OCI-LY7 (cell line): ENCODE measurements around the gene APEH. TPM values are rescaled to one million over a fixed set of nuclear protein-coding genes. Genes with fewer than 3 reads are reported as not detected.

ENCODE experiments used
- BruUV-seq: library from RNA; stranded (reverse); fragments of 400-500 nt; replicated peaks from 2 replicates; lab custom pipeline; 2021; lab: Mats Ljungman, UMichigan
- CTCF ChIA-PET: fragments of 300-600 bp; sonication (Branson Sonifier 250); formaldehyde crosslinking; loops from one replicate; lab custom pipeline; 2022; ENCODE audit warnings: antibody characterized with exemption; ENCODE audit not compliant: unreplicated experiment; lab: Charles Lee
- POLR2A ChIA-PET: fragments of 300-600 bp; sonication (Branson Sonifier 250); formaldehyde crosslinking; loops from one replicate; lab custom pipeline; 2022; ENCODE audit warnings: antibody characterized with exemption; lab: Charles Lee
- DNase-seq: peaks from one replicate; pipeline ENCODE4 v3.0.0-alpha.2; 2015; ENCODE audit warnings: low spot score
- H2AFZ ChIP-seq: fragments of 200-600 bp; sonication (generic), shearing (Covaris generic); 2 replicates; pipeline ENCODE4 v1.6.1; 2014; ENCODE audit warnings: mild to moderate bottlenecking, antibody characterized with exemption, low read length, moderate library complexity
- H3K27ac ChIP-seq: fragments of 200-600 bp; sonication (generic); 2 replicates; pipeline ENCODE4 v1.5.1; 2014; ENCODE audit warnings: mixed run types, low read depth, mild to moderate bottlenecking, moderate library complexity, low read length, inconsistent platforms; ENCODE audit not compliant: poor library complexity, severe bottlenecking
- H3K36me3 ChIP-seq: fragments of 200-600 bp; sonication (generic); 2 replicates; pipeline ENCODE4 v1.6.1; 2014; ENCODE audit warnings: mild to moderate bottlenecking, antibody characterized with exemption, low read length, moderate library complexity, mixed read lengths; ENCODE audit not compliant: insufficient read depth
- H3K4me1 ChIP-seq: fragments of 200-600 bp; sonication (generic); 2 replicates; pipeline ENCODE4 v1.5.1; 2014; ENCODE audit warnings: mild to moderate bottlenecking, low read length; ENCODE audit not compliant: insufficient read depth, poor library complexity, severe bottlenecking
- H3K4me2 ChIP-seq: fragments of 200-600 bp; sonication (generic); 2 replicates; pipeline ENCODE4 v1.6.1; 2014; ENCODE audit warnings: mild to moderate bottlenecking, low read length
- H3K4me3 ChIP-seq: fragments of 200-600 bp; sonication (generic); 2 replicates; pipeline ENCODE4 v1.5.1; 2014; ENCODE audit warnings: mild to moderate bottlenecking, low read depth, low read length; ENCODE audit not compliant: poor library complexity, severe bottlenecking
- H3K79me2 ChIP-seq: fragments of 200-600 bp; sonication (generic); 2 replicates; pipeline ENCODE4 v1.6.1; 2016; ENCODE audit warnings: low read depth, mild to moderate bottlenecking, low read length, moderate library complexity, mixed read lengths; ENCODE audit not compliant: insufficient read depth
- H3K9me2 ChIP-seq: fragments of 200-600 bp; sonication (generic); 2 replicates; pipeline ENCODE4 v1.6.1; 2016; ENCODE audit warnings: mild to moderate bottlenecking, low read length, mixed read lengths; ENCODE audit not compliant: insufficient read depth
- H3K9me3 ChIP-seq: fragments of 200-600 bp; sonication (generic); 2 replicates; pipeline ENCODE4 v1.6.1; 2014; ENCODE audit warnings: mild to moderate bottlenecking, mixed run types, low read length, mixed read lengths
- H4K20me1 ChIP-seq: fragments of 200-600 bp; sonication (generic); 2 replicates; pipeline ENCODE4 v1.6.1; 2014; ENCODE audit warnings: mild to moderate bottlenecking, antibody characterized with exemption, low read length, moderate library complexity, mixed read lengths; ENCODE audit not compliant: insufficient read depth
- EZH2phosphoT487 ChIP-seq: fragments of 200-600 bp; sonication (generic); IDR thresholded peaks from 2 replicates; pipeline ENCODE4 v1.6.1; 2018; ENCODE audit warnings: low read depth, borderline replicate concordance, mild to moderate bottlenecking, mixed run types, antibody characterized with exemption, low read length, moderate library complexity, mixed read lengths
- intact Hi-C: fragments of 100-400 bp; cut with micrococcal nuclease; formaldehyde crosslinking; loops from one replicate; pipeline ENCODE4 v1.10.0; 2022; ENCODE audit not compliant: unreplicated experiment
- total RNA-seq, 2 experiments: library from RNA; depleted of rRNA in 1 of 2; stranded (reverse); fragments of >200 nt in 1 of 2; shearing (Covaris generic) in 1 of 2; gene quantifications; 2 replicates each; pipeline ENCODE4 v1.2.3, GENCODE V29; 2014 to 2022
- TF ChIP-seq, protein P1 (sequence below): fragments of 200-600 bp; sonication (generic); conservative IDR thresholded peaks from 2 replicates; pipeline ENCODE4 v1.5.1; 2014; ENCODE audit warnings: mild to moderate bottlenecking, antibody characterized with exemption, low read length, moderate library complexity, mixed read lengths

The APEH gene
- total RNA-seq, 2 experiments from 2014 or later: 112 to 132 TPM

DNA sequence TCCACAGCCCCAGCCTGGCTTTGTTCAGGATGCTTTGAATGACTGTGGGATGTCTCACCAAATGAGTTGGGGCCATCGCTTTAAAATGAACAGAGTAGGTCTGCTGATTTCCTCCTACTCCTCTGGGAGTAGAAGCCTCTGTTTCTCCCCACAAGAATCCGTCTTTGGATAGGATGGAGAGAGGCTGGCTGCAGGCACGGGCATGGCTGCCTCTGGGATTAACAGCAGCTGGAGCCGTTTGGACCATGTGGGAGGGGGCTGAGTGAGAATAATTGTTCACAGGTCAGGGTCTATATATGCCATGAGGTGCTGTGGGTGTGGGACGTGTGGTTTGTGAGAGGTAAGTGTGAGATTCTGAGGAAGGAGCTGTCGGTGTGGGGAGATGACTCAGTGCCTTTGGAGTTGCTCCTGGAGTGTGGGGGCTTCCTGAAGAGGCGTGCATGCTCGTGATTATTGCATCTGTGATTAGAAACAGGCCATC is 48.0 kb upstream of the APEH start:
- ChIA-PET POLR2A (no interaction called here), CTCF (no interaction called here)
- Histone ChIP-seq H3K36me3 (no peaks in the 10 kb centered on the region), H2AFZ (no peak overlapping the region), H4K20me1 (no peaks in the 10 kb centered on the region), H3K27ac (no peak overlapping the region), H3K9me3 (no peaks in the 10 kb centered on the region), H3K4me1 (no peaks in the 10 kb centered on the region), H3K4me2 (no peak overlapping the region), H3K79me2 (no peaks in the 10 kb centered on the region), H3K9me2 (no peaks in the 10 kb centered on the region), H3K4me3 (no peak overlapping the region)
- no peak for TF ChIP-seq EZH2phosphoT487
- TF ChIP-seq, protein P1, sequence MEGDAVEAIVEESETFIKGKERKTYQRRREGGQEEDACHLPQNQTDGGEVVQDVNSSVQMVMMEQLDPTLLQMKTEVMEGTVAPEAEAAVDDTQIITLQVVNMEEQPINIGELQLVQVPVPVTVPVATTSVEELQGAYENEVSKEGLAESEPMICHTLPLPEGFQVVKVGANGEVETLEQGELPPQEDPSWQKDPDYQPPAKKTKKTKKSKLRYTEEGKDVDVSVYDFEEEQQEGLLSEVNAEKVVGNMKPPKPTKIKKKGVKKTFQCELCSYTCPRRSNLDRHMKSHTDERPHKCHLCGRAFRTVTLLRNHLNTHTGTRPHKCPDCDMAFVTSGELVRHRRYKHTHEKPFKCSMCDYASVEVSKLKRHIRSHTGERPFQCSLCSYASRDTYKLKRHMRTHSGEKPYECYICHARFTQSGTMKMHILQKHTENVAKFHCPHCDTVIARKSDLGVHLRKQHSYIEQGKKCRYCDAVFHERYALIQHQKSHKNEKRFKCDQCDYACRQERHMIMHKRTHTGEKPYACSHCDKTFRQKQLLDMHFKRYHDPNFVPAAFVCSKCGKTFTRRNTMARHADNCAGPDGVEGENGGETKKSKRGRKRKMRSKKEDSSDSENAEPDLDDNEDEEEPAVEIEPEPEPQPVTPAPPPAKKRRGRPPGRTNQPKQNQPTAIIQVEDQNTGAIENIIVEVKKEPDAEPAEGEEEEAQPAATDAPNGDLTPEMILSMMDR: no peak
- intact Hi-C loops: no loop called here
- DNase-seq: no peak
- no TSS peak for BruUV-seq

DNA sequence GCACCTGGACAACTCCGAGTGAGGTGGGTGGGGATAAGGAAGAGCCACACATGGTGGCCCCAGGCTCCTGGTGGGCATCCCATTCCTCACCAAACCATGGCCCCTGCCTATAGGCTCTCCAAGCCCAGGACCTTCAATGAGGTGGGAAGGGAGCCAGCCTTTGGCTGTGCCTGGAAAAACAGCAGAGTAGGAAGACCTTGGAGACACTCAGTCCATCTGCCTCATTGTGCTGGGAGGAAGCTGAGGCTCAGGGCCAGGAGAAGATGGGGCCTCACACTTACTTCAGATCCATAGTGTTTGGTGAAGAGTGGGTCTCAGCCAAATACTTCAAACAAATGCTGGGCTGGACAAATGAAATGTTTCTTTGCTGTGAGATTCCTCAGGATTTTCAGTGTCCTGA is 47.4 kb upstream of the APEH start:
- Histone ChIP-seq H3K4me2 (no peak overlapping the region), H3K4me1 (no peaks in the 10 kb centered on the region), H3K36me3 (no peaks in the 10 kb centered on the region), H3K9me2 (no peaks in the 10 kb centered on the region), H3K9me3 (peaks cover 4% of the 10 kb centered on the region; the same call in 1 of the 2 replicates), H3K4me3 (no peak overlapping the region), H4K20me1 (no peaks in the 10 kb centered on the region), H2AFZ (no peak overlapping the region), H3K79me2 (no peaks in the 10 kb centered on the region), H3K27ac (no peak overlapping the region)
- intact Hi-C loops: no loop called here
- TF ChIP-seq, protein P1: no peak
- TF ChIP-seq EZH2phosphoT487: no peak
- ChIA-PET POLR2A (no interaction called here), CTCF (no interaction called here)
- DNase-seq: no peak
- BruUV-seq: no TSS peak

DNA sequence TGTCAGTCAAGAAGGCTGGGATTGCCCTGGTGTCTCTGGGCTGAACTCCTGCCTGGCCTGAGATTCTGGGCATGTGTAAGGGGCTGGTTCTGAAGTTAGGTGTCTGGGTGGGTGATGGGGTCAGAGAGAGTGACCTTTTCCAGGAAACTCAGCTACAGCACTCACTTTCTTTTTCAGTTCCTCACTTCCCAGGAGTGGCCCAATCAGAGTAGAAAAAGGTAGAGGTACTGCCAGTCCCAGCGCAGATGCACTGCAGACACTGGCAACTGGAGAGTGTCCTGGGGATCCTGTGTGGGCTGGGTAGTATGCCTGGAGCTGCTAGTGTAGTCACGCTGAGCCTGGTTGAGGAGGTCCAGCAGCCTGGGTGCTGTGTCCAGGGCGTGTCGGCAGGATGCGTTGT is 46.5 kb upstream of the APEH start:
- Histone ChIP-seq H3K27ac (no peak overlapping the region), H3K4me1 (no peaks in the 10 kb centered on the region), H3K36me3 (no peaks in the 10 kb centered on the region), H3K79me2 (no peaks in the 10 kb centered on the region), H4K20me1 (no peaks in the 10 kb centered on the region), H3K9me3 (peaks cover 6% of the 10 kb centered on the region; the same call in 1 of the 2 replicates), H3K4me3 (no peak overlapping the region), H2AFZ (no peak overlapping the region), H3K9me2 (no peaks in the 10 kb centered on the region), H3K4me2 (no peak overlapping the region)
- TF ChIP-seq EZH2phosphoT487: no peak
- TF ChIP-seq, protein P1: no peak
- intact Hi-C loops: no loop called here
- no peak for DNase-seq
- ChIA-PET POLR2A (no interaction called here), CTCF (no interaction called here)
- BruUV-seq: no TSS peak
